Progenitor cell of endocrine pancreas (in vitro differentiated cells): Measurements from ENCODE around the gene MLF2. TPM values are rescaled to one million over a fixed set of nuclear protein-coding genes. Genes with fewer than 3 reads are reported as not detected.

Source experiments
- DNase-seq: peaks from one replicate; pipeline ENCODE4 v3.0.0; 2021; ENCODE audit warnings: low spot score; ENCODE audit not compliant: unreplicated experiment
- H3K27ac Mint-ChIP-seq: 2 replicates; pipeline ENCODE4 v1.8.0; 2021; ENCODE audit warnings: mild to moderate bottlenecking, moderate library complexity, mixed read lengths
- H3K27me3 Mint-ChIP-seq: 2 replicates; pipeline ENCODE4 v1.8.0; 2021; ENCODE audit warnings: mixed read lengths
- H3K36me3 Mint-ChIP-seq: 2 replicates; pipeline ENCODE4 v1.8.0; 2022; ENCODE audit warnings: mixed read lengths; ENCODE audit not compliant: insufficient read depth
- H3K4me1 Mint-ChIP-seq: 2 replicates; pipeline ENCODE4 v1.8.0; 2021; ENCODE audit warnings: low read depth, mixed read lengths
- H3K4me3 Mint-ChIP-seq: 2 replicates; pipeline ENCODE4 v1.8.0; 2021; ENCODE audit warnings: low read depth, mild to moderate bottlenecking, moderate library complexity, mixed read lengths
- H3K9me3 Mint-ChIP-seq: 2 replicates; pipeline ENCODE4 v1.8.0; 2021; ENCODE audit warnings: low read depth, mixed read lengths
- total RNA-seq: library from RNA; stranded (reverse); gene quantifications from 2 replicates; pipeline ENCODE4 v1.2.1, GENCODE V29; 2021
- TF ChIP-seq, protein P1 (sequence below): fragments of 200-600 bp; sonication (generic); IDR thresholded peaks from one replicate; pipeline ENCODE4 v1.5.0; 2021; ENCODE audit warnings: antibody characterized with exemption, mild to moderate bottlenecking; ENCODE audit not compliant: unreplicated experiment

MLF2 gene
- total RNA-seq, 1 donor from 2014 or later = 281 TPM

DNA sequence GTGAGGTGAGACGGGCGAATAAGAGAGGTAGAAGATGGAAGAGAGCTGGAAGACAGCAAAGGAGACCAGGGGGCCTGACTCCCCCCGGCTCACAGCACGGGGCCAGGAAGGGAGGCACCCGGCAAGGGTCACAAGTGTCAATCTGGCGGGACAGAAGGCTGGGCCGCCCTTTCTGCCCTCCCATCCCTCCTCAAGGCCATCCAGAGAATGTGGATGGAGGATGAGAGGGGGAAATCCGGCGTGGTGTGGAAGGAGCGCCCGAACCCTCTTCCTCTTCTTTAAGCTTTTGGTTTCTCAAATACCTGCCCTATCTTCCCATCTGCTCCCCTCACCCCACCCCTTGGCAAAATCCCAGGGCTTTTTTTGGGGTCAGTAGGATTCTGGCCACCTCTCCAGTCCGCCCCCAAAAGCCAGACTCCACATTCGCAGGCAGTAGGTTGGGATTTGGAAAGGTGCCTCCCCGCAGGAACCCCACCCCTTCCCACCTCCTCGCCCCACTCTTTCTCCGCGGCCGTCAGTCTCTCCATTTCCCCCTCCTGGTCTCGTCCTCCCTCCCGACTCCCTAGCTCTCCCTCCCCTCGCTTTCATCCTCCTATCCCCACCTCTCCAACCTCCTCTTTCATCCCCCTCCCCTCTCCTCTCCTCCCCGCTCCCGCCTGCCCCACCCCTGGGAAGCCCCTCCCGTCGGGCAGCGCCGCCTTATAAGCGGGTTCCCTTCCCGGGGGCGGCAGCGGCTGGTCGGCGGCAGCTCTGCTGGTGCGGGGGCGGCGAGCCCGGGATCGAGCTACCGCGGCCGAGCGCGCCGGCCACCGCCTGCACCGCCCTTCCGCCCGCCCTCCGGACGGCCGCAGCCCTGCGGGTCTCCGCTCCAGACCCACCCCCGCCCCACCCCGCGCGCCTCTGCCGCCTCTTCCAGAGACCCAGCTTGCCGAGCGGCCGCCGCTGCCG lies 13.0 kb upstream of the MLF2 start, which contains the start of gene PTMS:
Gene PTMS (plus strand): TSS at position 730 of the 948 bp plus-strand sequence. CDS start 343 bp downstream, outside the sequence.
- Mint-ChIP-seq H3K4me1 (peaks cover 44% of the 10 kb centered on the region), H3K9me3 (peaks cover 3% of the 10 kb centered on the region), H3K27me3 (peaks cover 2% of the 10 kb centered on the region), H3K27ac (peak within 1 kb of the TSS; percentile 92), H3K36me3 (peaks cover 11% of the 10 kb centered on the region), H3K4me3 (peak within 1 kb of the TSS; percentile 82)
- TF ChIP-seq, protein P1, sequence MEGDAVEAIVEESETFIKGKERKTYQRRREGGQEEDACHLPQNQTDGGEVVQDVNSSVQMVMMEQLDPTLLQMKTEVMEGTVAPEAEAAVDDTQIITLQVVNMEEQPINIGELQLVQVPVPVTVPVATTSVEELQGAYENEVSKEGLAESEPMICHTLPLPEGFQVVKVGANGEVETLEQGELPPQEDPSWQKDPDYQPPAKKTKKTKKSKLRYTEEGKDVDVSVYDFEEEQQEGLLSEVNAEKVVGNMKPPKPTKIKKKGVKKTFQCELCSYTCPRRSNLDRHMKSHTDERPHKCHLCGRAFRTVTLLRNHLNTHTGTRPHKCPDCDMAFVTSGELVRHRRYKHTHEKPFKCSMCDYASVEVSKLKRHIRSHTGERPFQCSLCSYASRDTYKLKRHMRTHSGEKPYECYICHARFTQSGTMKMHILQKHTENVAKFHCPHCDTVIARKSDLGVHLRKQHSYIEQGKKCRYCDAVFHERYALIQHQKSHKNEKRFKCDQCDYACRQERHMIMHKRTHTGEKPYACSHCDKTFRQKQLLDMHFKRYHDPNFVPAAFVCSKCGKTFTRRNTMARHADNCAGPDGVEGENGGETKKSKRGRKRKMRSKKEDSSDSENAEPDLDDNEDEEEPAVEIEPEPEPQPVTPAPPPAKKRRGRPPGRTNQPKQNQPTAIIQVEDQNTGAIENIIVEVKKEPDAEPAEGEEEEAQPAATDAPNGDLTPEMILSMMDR = no peak
- peak; percentile 70 for DNase-seq

GRCh38 chr12:6765048-6765633 lies 12.2 kb upstream of the MLF2 start:
- peaks cover 46% of the 10 kb centered on the region for H3K4me1 Mint-ChIP-seq

DNA sequence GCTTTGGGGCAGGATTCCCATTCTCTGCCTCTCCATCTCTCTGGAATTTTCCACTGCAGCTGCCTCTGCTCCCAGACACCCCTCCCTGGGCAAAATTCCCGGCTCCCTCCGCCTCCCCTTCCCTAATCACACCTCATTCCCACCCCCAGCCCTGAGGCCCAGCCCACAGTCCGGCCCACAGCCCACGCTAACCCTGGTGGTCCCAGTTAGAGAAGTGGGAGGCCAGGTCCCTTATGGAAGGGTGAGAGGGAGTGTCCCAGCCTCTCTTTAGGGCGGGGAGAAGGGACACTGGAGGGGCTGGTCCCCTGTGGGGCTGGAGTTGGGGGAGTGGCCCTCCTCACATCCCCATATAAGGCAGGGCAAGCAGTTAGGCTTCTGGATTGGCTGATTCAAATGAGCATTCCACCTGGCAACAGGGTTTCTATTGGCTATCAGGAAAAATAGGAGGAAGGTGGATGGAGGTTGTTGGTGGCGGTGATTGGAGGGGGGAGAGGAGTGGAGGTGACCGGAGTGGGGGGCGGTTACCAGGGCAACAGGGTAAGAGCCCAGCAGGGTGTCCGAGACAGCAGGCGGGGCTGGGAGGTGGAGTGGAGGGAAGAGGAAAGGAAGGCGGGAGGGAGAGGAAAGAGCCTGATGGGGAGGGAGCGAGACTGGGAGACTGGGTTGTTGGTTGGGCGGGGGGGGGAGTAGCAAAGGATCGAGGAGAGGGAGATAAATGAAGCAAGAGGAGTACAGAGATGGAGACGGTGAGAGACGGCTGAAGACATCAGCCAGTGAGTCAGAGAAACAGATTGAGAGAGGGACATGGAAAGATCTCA lies 11.3 kb upstream of the MLF2 start:
- peaks cover 48% of the 10 kb centered on the region for H3K4me1 Mint-ChIP-seq

More at GRCh38 chr12:6765048-6765633, 12.2 kb upstream of the MLF2 start:
- TF ChIP-seq, protein P1 = no peak
- peaks cover 3% of the 10 kb centered on the region for H3K9me3 Mint-ChIP-seq
- H3K4me3 Mint-ChIP-seq = peak overlapping the region; percentile 72
- no peaks in the 10 kb centered on the region for H3K27me3 Mint-ChIP-seq
- H3K36me3 Mint-ChIP-seq = peaks cover 7% of the 10 kb centered on the region
- peak overlapping the region; percentile 18 for H3K27ac Mint-ChIP-seq
- DNase-seq = no peak

DNA sequence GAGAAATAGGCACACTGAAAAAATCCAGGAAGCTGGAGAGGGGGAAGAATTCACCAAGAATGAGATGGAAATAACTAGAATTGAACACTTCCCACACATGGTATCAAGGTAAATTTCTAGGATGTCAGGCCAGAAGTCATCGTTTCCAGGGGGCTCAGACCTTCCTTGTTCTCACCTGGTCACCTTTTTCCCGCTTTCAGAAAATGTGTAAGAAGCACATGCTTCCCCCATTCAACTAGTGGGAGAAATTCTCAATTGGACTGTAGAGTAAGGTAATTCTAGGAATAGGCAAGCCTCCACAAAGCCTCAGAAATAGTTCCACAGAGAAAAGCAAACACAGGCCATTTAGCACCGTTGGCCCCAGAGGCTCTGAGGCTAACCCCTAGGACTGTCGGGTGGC lies 10.4 kb upstream of the MLF2 start:
- Mint-ChIP-seq H3K9me3 (peaks cover 3% of the 10 kb centered on the region), H3K4me3 (no peak overlapping the region), H3K27me3 (no peaks in the 10 kb centered on the region), H3K27ac (peak overlapping the region; percentile 94), H3K4me1 (peaks cover 40% of the 10 kb centered on the region), H3K36me3 (no peaks in the 10 kb centered on the region)
- DNase-seq = no peak
- TF ChIP-seq, protein P1 = no peak

More for the DNA sequence above, 11.3 kb upstream of the MLF2 start:
- Mint-ChIP-seq H3K9me3 (peaks cover 3% of the 10 kb centered on the region), H3K27ac (peak overlapping the region; percentile 94), H3K36me3 (peaks cover 1% of the 10 kb centered on the region), H3K4me3 (peak overlapping the region; percentile 57), H3K27me3 (no peaks in the 10 kb centered on the region)
- TF ChIP-seq, protein P1 = no peak
- DNase-seq = peak; percentile 87

GRCh38 chr12:6759741-6760140 lies 6.8 kb upstream of the MLF2 start:
- no peak overlapping the region for H3K4me3 Mint-ChIP-seq
- peak overlapping the region; percentile 23 for H3K27ac Mint-ChIP-seq
- TF ChIP-seq, protein P1 = no peak
- H3K4me1 Mint-ChIP-seq = peaks cover 24% of the 10 kb centered on the region
- H3K9me3 Mint-ChIP-seq = peaks cover 3% of the 10 kb centered on the region
- peaks cover 4% of the 10 kb centered on the region for H3K27me3 Mint-ChIP-seq
- H3K36me3 Mint-ChIP-seq = no peaks in the 10 kb centered on the region
- DNase-seq = no peak
